Superior temporal gyrus (tissue), 1 donor: ENCODE data around the gene HSPB8.
"Not testable (repeated sequence)": the region's sequence is repeated elsewhere in the genome, so short reads cannot be mapped to it uniquely, and the experiment has no call there.

Experiments
- DNase-seq: peaks from one replicate; pipeline ENCODE4 v3.0.0-alpha.2; 2016; ENCODE audit errors: extremely low spot score

The HSPB8 gene

DNA sequence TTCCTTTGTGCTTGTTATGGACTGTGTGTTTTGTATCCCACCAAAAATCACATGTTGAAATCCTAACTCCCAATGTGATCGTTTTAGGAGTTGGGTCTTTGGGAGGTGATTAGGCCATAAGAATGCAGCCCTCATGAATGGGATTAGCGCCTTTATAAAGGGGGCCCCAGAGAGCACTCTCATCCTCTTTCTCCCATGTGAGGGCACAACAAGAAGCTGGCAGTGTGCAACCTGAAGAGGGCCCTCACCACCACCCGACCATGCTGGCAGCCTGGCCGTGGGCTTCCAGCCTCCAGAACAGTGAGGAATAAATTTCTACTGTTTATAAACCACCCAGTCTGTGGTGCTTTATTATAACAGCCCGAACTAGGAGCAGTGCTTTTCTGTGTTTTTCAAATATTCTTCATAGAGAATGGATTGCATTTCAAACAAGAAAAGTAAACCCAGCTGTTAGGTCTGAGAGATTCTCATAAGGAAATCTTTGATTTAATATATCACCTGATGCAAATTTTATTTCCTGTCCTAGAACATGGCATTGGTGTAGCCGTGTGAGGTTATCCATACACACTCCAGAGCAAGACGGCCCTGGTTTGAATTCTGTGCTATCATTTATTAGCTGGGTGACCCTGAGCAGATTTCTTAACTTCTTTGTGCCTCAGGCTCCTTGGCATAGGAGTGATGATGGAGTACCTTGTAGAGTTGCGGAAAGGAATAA is 27.8 kb downstream of the HSPB8 start:
- DNase-seq, result no peak

DNA sequence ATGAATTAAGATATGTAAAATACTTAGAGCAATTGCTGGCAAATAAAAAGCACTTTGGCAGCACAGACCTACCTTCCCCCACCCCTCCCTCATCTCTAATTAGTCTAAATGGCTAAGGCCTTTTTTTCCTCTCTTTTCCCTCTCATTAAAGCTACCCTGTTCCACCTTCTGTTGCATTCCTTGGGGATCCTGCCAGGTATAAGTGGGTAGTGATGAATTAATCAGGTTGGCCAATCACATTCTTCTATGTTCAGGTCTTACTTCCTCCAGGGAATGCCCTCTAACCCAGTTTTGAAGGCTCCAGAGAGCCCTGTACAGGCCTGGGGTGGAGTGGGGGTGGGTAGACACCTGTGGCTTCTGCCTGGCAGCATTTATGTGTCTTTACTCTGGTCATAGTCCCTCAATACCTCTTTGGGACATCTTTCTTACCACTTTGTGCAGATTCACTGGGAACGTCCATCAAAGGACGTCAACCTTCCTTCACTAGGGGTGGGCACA is 28.4 kb downstream of the HSPB8 start:
- no peak for DNase-seq

DNA sequence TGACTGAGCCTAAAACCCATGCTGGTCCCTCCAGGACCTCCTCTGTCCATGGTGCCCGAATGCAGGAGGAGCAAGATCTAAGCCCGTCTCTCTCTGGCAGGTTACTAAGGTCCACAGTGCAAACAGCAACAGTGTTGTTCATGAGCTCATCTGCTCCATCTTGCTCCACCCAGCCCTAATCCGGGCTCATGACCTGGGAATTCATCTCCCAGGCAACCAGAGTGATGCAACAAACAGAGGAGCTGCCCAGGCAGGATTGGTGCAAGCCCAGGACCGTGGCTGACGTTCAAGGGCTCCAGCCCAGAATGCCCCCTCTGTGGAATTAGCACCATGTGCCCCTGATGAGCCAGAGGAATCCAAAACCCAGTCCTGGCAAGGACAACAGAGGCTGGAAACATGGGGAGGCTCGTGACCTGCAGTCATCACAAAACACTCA is 29.9 kb downstream of the HSPB8 start:
- DNase-seq, result no peak

- no peak for DNase-seq
Observed at GRCh38 chr12:119211884-119212283, 33.2 kb downstream of the HSPB8 start.

- DNase-seq, result no peak
Observed at GRCh38 chr12:119216084-119216483, 37.4 kb downstream of the HSPB8 start.

DNA sequence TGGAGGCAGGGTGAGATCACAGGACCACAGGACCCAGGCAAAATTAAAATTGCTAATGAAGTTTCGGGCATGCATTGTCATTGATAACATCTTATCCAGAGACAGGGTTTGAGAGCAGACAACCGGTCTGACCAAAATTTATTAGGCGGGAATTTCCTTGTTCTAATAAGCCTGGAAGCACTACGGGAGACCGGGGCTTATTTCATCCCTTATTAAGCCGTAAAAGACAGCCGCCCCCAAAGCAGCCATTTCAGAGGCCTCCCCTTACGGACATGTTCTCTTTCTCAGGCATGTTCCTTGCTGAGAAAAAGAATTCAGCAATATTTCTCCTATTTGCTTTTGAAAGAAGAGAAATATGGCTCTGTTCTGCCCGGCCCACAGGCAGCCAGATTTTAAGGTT is 40.1 kb downstream of the HSPB8 start:
- not testable (repeated sequence) for DNase-seq

DNA sequence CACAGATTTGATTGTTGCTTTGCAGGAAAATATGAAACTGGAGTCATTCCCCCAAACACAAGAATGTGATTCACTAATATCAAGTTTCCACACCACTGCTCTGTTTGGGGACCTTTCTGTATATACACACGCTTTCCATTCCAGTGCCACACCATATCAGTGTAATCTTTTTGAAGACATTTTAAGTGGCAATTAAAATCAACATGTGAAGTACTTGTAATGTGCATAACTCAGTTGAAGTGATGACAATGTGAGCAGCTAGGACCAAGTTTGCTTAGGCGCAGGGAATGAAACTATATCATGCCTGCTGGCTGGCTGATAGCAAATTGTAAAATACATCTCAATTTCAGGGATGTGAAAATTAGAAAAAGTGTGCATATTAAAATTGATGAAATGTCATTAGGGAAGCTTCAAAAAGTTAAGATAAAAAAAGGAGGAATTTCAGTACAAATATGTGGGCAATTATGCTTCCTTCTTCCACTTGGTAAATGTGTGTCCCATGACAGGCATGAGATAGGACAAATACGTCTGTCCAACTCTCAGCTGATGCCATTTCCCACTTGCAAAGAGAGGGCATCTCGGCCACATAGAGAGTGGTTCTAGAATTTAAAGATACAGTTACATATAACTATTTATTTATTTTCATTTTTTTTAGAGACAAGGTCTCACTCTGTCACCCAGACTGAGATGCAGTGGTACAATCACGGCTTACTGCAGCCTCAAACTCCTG is 43.7 kb downstream of the HSPB8 start:
- no peak for DNase-seq

DNA sequence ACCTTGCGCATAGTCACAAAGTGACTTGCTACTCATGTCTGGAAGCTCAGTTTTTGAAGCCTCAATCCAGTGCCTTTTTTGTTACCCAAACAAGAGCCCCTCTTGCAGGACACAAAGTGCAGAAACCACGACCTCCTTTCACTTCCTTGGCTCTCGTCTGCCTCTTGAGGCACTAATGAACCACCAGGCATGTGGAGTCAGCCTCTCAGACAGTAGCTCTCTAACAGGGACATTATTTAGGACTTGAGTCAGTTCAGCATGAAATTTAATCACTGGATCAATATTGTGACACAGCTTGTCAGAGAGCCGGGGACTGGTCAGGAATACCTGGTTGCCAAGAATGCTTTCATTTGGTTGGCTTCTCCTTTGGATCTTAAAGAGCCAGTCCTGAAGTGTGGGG is 46.7 kb downstream of the HSPB8 start:
- DNase-seq, result no peak

DNA sequence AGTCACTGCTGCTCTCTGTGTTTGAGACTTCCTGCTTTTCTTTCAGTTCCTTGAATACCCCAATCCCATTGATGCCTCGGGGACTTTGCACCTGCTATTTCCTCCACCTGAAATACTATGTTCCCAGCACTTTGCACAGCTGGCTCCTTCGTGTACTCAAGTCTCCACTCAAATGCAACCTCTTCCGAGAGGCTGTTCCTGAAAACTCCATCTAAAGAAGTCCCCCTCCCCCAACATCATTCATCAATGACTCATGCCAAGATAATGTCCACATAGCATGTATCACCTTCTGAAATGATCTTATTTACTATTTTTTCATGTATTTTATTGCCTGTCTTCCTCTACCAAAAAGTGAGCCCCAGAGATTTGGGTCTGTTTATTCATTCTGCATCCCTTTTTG is 48.6 kb downstream of the HSPB8 start:
- no peak for DNase-seq

GRCh38 chr12:119229205-119229604 is 50.5 kb downstream of the HSPB8 start:
- DNase-seq, result no peak

GRCh38 chr12:119229837-119230236 is 51.1 kb downstream of the HSPB8 start:
- DNase-seq, result peak; percentile 72

GRCh38 chr12:119230807-119231206 is 52.1 kb downstream of the HSPB8 start:
- DNase-seq, result no peak

GRCh38 chr12:119231774-119232173 is 53.0 kb downstream of the HSPB8 start:
- no peak for DNase-seq

DNA sequence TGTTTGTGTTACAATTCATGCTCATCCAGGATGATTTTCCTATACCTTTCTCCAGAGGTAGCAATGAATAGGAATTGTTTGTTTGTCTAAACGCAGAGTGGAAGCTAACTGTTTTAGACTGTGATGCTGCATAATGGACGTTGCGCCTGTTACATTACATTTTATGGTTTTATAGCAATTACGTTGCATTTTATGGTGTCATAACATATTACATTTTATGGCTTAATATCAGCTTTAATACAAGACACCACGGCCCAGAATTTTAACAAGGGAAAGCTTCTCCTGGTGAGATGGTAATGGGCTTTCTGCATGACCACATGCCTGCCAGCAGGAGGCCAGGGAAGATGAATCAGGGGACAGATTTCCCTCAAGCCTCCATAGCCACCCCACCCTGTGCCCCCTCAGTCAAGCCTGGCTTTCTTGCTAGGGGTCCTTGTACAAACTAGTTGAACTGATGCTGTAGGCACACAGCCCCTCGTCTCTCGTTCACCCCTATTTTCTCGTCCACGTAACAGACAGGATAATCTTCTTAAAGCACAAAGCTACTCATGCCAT is 56.5 kb downstream of the HSPB8 start:
- DNase-seq, result no peak

- DNase-seq, result no peak
Observed at GRCh38 chr12:119236372-119236771, 57.6 kb downstream of the HSPB8 start.

GRCh38 chr12:119239040-119239439 is 60.3 kb downstream of the HSPB8 start:
- DNase-seq, result no peak

- DNase-seq, result no peak
Observed at GRCh38 chr12:119241049-119241448, 62.3 kb downstream of the HSPB8 start.

GRCh38 chr12:119241580-119242169 is 62.9 kb downstream of the HSPB8 start:
- DNase-seq, result no peak
